ES-I3 (cell line): ENCODE measurements around the gene BMP2K.

Experiments used
- H3K36me3 ChIP-seq: 2 replicates; pipeline ENCODE4 v1.6.1; 2013; ENCODE audit warnings: mild to moderate bottlenecking, low read length, control low read depth, moderate library complexity; ENCODE audit not compliant: insufficient read depth
- H3K4me1 ChIP-seq: 2 replicates; pipeline ENCODE4 v1.6.1; 2013; ENCODE audit warnings: mild to moderate bottlenecking, control low read depth, low read length; ENCODE audit not compliant: insufficient read depth
- H3K9ac ChIP-seq: 2 replicates; pipeline ENCODE4 v1.6.1; 2013; ENCODE audit warnings: low read depth, mild to moderate bottlenecking, low read length, moderate library complexity
- H3K9me3 ChIP-seq: 2 replicates; pipeline ENCODE4 v1.6.1; 2013; ENCODE audit warnings: mild to moderate bottlenecking, low read length, moderate library complexity; ENCODE audit not compliant: control insufficient read depth, insufficient read depth

The BMP2K gene

DNA sequence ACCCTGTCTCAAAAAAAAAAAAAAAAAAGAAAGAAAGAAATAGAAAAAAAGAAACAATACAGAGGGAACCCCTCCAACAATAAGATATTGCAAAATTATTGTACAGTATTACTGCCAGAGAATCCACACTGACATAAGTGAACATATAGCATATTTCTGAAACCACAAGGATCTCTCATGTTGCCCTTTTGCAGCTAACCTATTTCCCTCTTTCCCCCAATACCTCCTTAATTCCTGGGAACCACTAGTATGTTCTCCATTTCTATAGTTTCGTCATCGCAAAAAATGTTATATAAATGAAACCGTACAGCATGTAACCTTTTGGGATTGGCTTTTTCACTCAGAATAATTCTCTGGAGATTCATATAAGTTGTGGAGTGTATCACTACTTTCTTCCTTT lies 20.0 kb upstream of the BMP2K start:
- Histone ChIP-seq H3K36me3 (no peaks in the 10 kb centered on the region), H3K9me3 (no peaks in the 10 kb centered on the region), H3K4me1 (no peaks in the 10 kb centered on the region), H3K9ac (no peak overlapping the region)

DNA sequence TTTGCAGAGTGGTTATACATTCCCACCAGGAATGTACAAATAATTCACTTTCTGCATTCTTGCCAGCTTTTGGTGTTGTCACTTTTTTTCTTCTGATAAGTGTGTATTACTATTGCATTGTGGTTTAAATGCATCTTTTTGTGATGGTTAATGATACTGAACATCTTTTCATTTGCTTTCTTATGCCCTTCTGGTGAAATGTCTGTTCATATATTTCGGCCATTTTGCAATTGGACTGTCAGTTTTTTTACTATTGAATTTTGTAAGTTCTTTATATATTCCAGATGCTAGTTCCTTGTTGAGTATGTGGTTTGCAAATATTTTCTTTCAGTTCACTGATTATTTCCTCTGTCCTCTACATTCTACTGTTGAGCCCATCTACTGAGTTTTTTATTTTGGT lies 19.4 kb upstream of the BMP2K start:
- Histone ChIP-seq H3K9me3 (no peaks in the 10 kb centered on the region), H3K4me1 (no peaks in the 10 kb centered on the region), H3K9ac (no peak overlapping the region), H3K36me3 (no peaks in the 10 kb centered on the region)

DNA sequence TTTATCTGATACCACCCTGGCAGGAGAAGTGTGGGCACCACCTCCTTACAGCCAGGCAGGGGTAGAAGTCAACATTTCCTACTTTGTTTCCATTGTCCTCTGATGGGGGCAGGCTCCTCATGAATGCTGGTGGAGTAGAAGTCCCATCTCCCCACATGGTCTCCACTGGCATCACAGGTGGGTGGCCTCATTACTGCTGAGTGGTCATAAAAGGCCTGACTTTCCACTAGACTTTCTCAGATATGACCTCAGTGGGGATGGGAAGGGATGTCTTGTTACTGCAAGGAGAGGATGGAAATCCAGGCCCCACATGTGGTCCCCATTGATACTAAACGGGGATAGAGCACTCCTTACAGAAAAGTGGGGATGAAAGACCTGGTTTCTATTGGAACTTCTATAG lies 18.6 kb upstream of the BMP2K start:
- Histone ChIP-seq H3K9me3 (no peaks in the 10 kb centered on the region), H3K4me1 (no peaks in the 10 kb centered on the region), H3K36me3 (no peaks in the 10 kb centered on the region)

DNA sequence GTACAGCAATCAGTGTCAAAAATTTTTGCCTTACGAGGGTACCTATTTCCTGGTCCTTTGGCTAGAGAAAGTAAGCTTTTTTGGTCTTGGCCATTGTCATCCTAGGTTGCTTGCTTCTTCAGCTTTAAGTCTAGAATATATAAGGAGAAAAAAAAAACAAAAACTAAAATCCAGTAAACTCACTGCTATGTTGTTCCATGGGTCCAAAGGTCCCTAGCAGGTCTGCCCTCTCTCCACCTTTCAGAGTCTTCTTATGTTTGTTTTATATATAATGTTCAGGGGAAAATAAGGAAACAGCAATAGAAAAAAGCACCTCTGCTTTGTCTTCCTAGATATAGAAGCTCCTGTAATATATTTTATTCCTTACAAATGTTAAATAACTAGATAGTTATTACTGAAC lies 18.1 kb upstream of the BMP2K start:
- Histone ChIP-seq H3K9me3 (no peaks in the 10 kb centered on the region), H3K9ac (no peak overlapping the region), H3K4me1 (no peaks in the 10 kb centered on the region), H3K36me3 (no peaks in the 10 kb centered on the region)

More for the DNA sequence above, 18.6 kb upstream of the BMP2K start:
- no peak overlapping the region for H3K9ac ChIP-seq

DNA sequence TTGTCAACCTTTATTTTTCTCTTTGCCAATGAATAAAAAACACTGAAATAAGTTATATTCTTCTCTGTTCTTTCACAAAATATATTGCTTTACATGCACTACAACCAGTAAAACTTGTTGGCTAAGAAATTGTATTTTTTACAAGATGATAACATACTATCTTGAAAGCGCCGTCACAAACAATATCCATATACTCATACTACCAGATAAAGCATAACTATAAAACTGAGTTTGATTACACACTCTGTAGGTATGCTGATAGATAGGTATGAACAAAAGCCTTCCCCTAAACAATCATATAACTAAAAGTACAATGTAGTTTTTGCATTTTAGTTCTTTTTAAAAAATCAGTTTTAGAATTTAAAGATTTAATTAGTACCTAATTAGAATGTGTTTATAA lies 13.6 kb upstream of the BMP2K start:
- H3K9me3 ChIP-seq = no peaks in the 10 kb centered on the region
- no peak overlapping the region for H3K9ac ChIP-seq
- peaks cover 4% of the 10 kb centered on the region; the same call in 1 of the 2 replicates for H3K4me1 ChIP-seq
- no peaks in the 10 kb centered on the region for H3K36me3 ChIP-seq

DNA sequence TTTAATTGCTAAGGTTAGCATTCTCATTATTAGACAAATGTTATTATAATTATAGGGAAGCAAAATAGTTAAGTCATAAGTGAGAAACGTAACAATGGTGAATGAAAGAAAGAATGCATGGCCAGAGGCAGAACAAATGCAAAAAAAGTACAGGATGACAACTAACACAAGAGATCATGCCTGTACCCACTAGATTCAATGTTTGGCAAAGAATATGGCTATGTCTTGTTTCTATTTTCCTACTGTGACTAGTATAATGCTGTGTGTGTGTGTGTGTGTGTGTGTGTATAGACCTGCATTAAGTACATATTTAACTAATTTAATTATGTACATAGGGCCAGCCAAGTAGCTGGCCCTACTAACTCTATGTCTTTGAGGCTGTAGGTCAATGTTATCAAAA lies 12.9 kb upstream of the BMP2K start:
- no peaks in the 10 kb centered on the region for H3K9me3 ChIP-seq
- no peak overlapping the region for H3K9ac ChIP-seq
- H3K4me1 ChIP-seq = peaks cover 4% of the 10 kb centered on the region; the same call in 1 of the 2 replicates

DNA sequence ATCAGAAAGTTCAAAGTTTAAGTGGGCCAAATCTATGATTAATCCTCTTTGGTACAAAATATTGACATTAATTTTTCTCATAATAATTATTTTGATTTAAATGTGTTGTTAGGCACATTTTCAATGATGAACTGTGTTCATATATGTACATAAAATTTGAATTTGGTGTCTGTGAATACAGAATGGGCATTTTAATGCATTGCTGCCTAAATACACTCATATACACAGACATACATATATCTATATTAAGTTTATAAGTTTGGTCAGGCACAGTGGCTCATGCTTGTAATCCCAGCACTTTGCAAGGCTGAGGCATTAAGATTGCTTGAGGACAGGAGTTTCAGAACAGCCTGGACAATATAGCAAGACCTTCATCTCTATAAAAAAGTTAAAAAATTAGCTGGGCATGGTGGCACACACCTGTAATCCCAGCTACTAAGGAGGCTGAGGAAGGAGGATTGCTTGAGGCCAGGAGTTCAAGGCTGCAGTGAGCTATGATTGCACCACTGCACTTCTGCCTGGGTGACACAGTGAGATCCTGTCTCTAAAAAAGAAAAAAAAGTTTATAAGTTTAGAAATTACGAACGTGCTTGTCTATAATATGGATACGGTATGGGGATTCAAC lies 12.3 kb upstream of the BMP2K start:
- no peaks in the 10 kb centered on the region for H3K9me3 ChIP-seq
- H3K4me1 ChIP-seq = peaks cover 4% of the 10 kb centered on the region; the same call in 1 of the 2 replicates
- no peaks in the 10 kb centered on the region for H3K36me3 ChIP-seq
- no peak overlapping the region for H3K9ac ChIP-seq

More for the DNA sequence above, 12.9 kb upstream of the BMP2K start:
- no peaks in the 10 kb centered on the region for H3K36me3 ChIP-seq

DNA sequence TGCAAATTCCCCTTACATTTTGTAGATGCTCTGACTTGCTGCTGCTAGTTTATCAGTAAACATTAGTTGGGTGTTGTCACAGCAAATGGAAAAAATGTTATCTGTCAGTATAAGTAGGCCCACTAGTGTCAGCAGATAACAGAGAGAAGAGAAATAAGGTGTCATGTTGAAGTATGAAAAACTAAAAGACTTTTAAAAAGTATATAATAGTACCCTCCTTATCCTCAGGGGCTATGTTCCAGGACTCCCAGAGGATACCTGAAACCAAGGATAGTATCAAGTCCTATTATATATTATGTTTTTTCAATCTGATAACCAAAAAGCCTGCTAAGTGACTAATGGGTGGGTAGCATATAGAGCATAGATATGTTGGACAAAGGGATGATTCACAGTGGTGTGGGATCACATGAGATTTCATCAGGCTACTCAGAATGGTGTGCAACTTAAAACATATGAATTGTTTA lies 11.6 kb upstream of the BMP2K start:
- H3K9me3 ChIP-seq = no peaks in the 10 kb centered on the region
- no peak overlapping the region for H3K9ac ChIP-seq

DNA sequence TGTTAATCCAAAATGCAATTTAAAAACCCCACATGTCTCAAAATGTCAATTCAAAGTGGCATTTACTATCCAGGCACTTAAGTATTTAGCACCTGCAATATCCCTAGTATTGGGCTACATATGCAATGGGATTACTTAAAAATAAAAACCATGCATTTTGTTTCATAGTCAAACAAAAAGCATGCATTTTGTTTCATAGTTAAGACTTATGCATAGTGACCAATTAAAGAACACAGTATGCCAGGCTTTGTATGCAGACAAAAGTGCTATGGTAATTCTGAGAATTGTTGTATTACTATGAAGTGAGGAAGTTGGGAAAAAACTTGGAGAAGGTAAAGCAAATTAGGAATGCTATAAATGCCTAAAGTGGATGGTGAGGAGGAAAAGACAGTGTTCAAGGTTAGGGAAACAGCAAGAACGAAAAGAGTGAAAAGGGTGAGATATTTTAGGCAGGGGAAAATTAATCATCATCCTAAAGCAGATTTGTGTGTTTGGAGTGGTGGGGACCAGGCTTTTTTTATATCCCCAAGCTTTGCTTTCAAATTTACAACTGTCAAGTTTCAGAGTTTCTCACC lies 10.6 kb upstream of the BMP2K start:
- Histone ChIP-seq H3K9ac (no peak overlapping the region), H3K4me1 (peaks cover 4% of the 10 kb centered on the region; the same call in 1 of the 2 replicates), H3K36me3 (no peaks in the 10 kb centered on the region), H3K9me3 (no peaks in the 10 kb centered on the region)

More for the DNA sequence above, 11.6 kb upstream of the BMP2K start:
- no peaks in the 10 kb centered on the region for H3K36me3 ChIP-seq
- peaks cover 4% of the 10 kb centered on the region; the same call in 1 of the 2 replicates for H3K4me1 ChIP-seq

DNA sequence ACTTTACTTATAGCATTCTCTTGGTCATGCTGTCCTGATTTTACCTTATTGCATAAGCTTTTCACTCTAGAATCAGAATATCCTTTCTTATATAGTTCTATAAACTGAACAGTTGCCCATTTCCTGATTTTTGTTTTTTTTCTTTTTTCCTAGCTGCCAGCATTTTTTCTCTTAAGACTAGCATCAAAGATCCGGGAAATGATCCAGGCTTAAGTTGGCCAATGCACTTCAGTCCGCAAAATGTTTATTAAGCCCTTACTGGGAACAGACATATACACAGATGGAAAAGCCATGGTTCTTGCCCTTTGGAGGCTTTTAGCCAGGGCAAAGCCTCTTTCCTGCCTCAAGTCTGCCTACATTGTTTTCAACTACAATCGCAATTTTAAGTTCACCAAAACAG lies 10.1 kb upstream of the BMP2K start:
- Histone ChIP-seq H3K4me1 (peaks cover 4% of the 10 kb centered on the region; the same call in 1 of the 2 replicates), H3K36me3 (no peaks in the 10 kb centered on the region), H3K9ac (no peak overlapping the region), H3K9me3 (no peaks in the 10 kb centered on the region)

DNA sequence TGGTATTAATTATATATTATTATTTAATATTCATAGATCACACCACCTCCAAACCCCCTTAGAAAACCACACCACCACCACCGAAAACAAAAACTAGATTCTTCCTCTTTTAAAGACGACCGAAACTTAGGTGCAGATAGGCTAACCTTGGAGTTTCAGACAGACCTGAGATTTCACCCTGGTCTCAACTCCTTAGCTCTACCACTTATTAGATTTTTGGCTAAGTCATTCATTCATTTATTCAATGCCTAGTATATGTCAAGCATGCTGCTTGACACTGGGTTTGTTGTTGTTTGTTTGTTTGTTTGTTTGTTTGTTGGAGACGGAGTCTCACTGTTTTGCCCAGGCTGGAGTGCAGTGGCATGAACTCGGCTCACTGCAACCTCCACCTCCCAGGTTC lies 9.5 kb upstream of the BMP2K start:
- Histone ChIP-seq H3K36me3 (no peaks in the 10 kb centered on the region), H3K9me3 (no peaks in the 10 kb centered on the region), H3K9ac (no peak overlapping the region)

DNA sequence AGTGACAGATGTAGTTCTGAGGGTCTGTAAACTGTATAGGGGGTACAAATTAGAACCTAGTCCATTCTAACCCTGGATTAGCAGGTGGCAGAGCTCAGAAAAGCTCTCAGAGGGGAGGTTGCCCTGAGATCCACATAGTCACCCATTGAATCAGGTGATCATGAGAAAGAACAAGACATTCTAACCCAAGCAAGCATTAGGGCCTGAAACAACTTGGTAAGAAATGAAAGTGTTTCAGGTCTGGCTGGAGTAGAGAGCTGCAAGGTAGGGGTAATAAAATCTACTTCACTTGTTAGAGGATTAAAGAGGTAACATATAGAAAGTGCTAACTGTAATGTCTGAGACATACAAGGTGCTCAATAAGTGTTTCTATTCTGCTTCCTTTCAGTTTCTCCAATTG lies 8.8 kb upstream of the BMP2K start:
- H3K9ac ChIP-seq = no peak overlapping the region
- H3K36me3 ChIP-seq = no peaks in the 10 kb centered on the region
- H3K9me3 ChIP-seq = no peaks in the 10 kb centered on the region
- H3K4me1 ChIP-seq = peaks cover 4% of the 10 kb centered on the region; the same call in 1 of the 2 replicates

More for the DNA sequence above, 9.5 kb upstream of the BMP2K start:
- peaks cover 4% of the 10 kb centered on the region; the same call in 1 of the 2 replicates for H3K4me1 ChIP-seq

DNA sequence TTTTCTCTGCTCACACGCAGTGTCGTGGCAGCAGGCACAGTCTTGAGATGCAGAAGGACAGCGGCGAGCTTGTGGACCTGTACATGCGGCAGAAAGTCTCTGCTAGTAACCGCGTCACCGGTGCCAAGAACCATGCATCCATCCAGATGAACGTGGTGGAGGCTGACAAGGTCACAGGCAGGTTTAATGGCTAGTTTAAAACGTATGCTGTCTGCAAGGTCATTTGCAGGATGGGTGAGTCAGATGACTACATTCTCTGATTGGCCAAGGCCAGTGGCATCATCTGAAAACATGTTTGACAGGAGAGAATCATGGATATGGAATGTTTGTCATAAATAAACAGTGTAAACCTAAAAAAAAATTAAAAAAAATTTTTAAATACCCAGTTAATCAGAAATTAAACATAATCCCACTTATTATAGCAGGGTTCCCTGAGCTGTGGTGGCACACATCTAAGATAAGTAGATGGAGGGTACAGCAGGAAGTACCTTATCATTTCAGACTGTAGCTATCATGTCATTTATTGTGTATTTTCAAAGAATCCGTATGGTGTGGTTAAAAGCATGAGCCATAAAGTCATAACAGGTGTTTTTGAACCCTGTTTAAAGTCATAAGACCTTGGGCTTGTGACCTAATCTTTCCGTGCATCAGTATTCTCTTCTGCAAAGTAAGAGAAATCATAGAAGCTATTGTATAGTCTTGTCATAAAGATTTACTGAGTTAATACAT lies 7.5 kb upstream of the BMP2K start:
- Histone ChIP-seq H3K36me3 (no peaks in the 10 kb centered on the region), H3K4me1 (peaks cover 4% of the 10 kb centered on the region; the same call in 1 of the 2 replicates), H3K9me3 (no peaks in the 10 kb centered on the region), H3K9ac (no peak overlapping the region)

DNA sequence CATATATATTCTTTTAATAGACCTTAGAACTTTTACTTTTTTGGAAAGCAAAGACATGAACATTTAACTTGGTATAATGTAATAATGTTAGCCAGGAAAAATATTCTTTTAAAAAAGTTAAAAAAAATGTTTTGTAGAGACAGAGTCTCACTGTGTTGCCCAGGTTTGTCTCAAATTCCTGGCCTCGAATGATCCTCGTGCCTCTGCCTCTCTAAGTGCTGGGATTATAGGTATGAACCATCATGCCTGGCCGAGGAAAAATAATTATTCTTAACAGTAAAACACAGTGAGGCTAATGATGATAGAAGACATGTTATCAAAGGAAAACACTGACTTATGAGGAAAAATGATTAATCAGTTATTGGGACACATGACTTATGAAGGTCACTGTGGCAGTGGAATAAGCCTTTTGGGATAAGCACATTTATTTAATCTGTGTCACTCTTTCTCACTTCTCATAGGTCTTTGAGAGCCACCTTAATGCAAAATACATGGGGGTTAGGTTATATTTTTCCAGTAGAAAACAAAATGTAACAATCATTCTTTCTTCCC lies 6.0 kb upstream of the BMP2K start:
- H3K9ac ChIP-seq = no peak overlapping the region
- H3K36me3 ChIP-seq = no peaks in the 10 kb centered on the region
- H3K9me3 ChIP-seq = no peaks in the 10 kb centered on the region
- H3K4me1 ChIP-seq = peaks cover 4% of the 10 kb centered on the region; the same call in 1 of the 2 replicates
